IMR-90 (cell line): ENCODE data around the gene ABCA5.

ENCODE experiments used
- CHD1 ChIP-seq: IDR thresholded peaks from 2 replicates; pipeline ENCODE4 v1.6.1; 2012; ENCODE audit warnings: low read depth, low read length, improper control_type of control experiment
- CTCF ChIP-seq: conservative IDR thresholded peaks from 2 replicates; pipeline ENCODE4 v1.5.1; 2012; ENCODE audit warnings: mild to moderate bottlenecking, low read depth, low read length, improper control_type of control experiment
- FOS ChIP-seq: fragments of 150-350 bp; IDR thresholded peaks from 2 replicates; pipeline ENCODE4 v1.6.1; 2016; ENCODE audit warnings: low read depth, low read length
- MAFK ChIP-seq: IDR thresholded peaks from 2 replicates; pipeline ENCODE4 v1.6.1; 2012; ENCODE audit warnings: low read depth, low read length, improper control_type of control experiment
- NFE2L2 ChIP-seq: fragments of 150-350 bp; IDR thresholded peaks from 2 replicates; pipeline ENCODE4 v1.6.1; 2016; ENCODE audit warnings: low read depth, mild to moderate bottlenecking, low read length
- POLR2A ChIP-seq: IDR thresholded peaks from 2 replicates; pipeline ENCODE4 v1.6.1; 2012; ENCODE audit warnings: mild to moderate bottlenecking, low read depth, low read length
- RAD21 ChIP-seq: IDR thresholded peaks from 2 replicates; pipeline ENCODE4 v1.6.1; 2012; ENCODE audit warnings: low read length, improper control_type of control experiment
- RCOR1 ChIP-seq: IDR thresholded peaks from 2 replicates; pipeline ENCODE4 v1.6.1; 2012; ENCODE audit warnings: mild to moderate bottlenecking, low read length, improper control_type of control experiment; ENCODE audit not compliant: insufficient replicate concordance

- TF ChIP-seq CHD1: no peak
- TF ChIP-seq POLR2A: no peak
- TF ChIP-seq CTCF: no peak
- no peak for TF ChIP-seq NFE2L2
- TF ChIP-seq FOS: no peak
- no peak for TF ChIP-seq MAFK
- TF ChIP-seq RCOR1: no peak
- TF ChIP-seq RAD21: no peak
Measured at GRCh38 chr17:69198238-69198637, 128.7 kb downstream of the ABCA5 start.
